GM15510 (cell line): ENCODE measurements around the gene ZC3H18.

Experiments
- POLR2A ChIP-seq: IDR thresholded peaks from 3 replicates; pipeline ENCODE4 v1.6.1; 2011; ENCODE audit warnings: borderline replicate concordance; ENCODE audit not compliant: insufficient read length; ENCODE audit errors: extremely low read depth

Gene ZC3H18

DNA sequence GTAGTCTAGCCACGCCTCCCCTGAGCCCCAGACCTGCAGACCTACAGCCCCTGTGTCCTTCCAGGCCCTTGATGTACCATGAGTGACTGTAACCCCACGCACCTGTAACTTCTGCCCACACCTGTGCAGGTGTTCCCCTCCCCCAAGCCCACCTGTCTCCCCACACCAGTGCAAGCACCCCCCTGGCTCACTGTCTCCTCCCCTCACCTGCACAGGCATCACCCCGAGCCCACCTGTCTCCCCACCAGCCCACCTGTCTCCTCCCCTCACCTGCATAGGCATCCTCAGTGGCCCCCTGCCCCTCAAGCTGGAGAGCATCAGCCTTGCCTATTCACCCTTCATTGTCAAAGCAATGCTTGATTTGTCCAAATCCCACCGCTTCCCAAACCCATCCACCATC lies 32.3 kb upstream of the ZC3H18 start:
- no peak for TF ChIP-seq POLR2A

DNA sequence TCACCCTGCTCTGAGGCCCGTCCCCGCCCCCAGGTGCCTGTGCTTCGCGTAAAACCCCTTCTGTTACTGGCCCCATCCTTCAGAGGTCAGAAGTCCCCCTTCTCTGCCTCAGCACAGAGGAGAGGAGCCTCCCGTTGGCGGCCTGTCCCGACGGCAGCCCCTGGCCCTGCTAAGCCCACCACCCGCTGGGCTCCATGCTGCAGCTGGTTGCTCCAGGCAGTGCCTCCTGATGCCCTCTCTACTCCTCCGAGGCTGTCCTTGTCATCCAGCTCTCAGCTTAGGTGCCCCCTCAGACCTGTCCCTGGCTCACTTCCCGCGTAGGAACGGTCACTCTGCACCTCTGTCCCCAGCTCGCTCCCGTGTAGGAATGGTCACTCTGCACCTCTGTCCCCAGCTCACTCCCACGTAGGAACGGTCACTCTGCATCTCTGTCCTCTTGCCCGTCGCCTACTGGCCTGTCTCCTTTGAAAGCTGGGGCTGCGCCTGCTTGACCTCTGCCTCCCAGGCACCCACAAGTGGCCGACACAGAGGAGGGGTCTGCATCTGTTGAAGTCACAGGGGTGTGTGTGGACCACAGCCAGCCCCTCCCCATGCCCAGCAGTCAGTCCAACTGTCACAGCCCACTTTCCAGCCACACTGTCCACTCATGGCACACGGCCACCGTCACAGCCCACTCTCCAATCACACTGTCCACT lies 31.7 kb upstream of the ZC3H18 start:
- no peak for TF ChIP-seq POLR2A

DNA sequence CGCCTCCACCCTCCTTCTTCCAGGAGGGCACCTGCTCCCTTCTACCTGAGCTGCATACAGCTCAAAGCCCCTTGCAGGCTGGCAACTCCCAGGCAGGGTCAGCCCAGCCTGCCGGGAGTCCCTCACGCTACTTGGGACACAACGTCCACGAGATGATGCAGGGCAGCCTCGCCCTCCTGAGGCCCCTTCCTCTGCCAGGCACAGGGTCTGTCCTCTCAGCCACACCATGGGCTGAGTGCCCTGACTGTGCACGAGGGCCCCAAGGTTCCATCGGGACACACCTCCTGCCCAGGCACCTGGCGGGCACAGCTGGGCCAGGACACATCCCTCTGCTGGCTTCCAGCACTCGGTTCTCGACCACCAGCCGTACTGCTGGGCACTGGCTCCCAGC lies 30.9 kb upstream of the ZC3H18 start:
- no peak for TF ChIP-seq POLR2A

DNA sequence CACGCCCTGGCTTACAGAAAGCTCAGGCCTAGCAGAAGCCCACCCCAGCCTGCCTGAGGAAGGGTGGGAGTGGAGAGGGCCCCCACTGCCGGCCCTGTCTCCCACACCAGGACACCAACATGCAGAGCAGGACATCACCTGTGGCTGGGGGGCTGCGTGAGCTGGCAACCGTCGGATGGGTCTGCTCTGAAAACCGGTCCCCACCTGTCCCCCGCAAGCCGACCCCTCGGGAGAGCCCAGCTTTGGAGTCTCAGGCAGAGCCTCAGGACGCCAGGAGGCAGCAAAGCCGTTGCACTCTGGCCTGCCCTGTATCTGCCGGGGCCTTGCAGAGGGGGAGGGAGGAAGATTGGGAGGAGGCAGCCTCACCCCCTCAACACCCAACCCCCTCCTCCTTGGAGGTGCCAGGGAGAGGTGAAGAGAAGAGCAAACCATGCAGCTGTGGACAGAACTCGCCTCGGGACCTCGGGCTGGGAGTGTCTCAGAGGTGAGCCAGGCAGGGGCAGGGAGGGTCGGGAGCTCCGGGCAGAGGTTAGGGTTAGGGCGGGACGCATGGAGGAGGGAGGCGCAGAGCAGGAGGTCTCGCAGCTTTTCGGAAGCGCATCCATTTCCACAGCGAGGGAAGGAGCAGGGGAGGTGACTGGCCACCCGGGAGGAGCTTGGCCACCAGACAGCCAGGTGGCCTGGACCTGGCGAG lies 30.4 kb upstream of the ZC3H18 start:
- no peak for TF ChIP-seq POLR2A

DNA sequence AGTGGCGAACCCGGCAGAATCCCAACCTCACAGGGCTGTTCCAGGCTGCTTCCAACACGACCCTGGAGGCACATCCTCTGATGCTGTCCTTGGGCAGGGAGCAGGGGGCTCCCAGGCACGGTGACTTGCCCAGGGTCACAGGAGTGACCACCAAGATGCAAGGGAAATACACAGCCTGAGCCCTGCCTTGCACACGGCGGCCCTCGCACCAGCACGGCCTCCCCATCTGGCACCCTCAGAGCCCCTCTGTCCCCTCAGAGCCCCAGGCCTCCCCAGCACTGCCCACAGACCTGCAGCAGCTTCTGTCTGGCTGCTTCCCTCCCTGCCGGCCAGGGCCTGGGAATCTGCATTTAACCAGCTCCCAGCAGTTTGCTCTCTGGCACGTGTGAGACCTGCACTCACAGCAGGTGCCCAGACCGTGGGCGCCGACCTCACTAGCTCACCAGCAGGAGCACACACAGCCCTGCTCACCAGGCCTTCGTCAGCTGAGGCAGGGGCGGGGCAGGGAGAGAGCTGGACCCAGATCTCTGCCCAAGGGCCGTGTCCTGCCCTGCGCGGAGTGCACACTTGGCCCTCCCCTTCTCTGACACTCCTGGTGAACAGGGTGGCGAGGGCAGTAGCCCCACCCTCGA lies 29.7 kb upstream of the ZC3H18 start:
- no peak for TF ChIP-seq POLR2A

DNA sequence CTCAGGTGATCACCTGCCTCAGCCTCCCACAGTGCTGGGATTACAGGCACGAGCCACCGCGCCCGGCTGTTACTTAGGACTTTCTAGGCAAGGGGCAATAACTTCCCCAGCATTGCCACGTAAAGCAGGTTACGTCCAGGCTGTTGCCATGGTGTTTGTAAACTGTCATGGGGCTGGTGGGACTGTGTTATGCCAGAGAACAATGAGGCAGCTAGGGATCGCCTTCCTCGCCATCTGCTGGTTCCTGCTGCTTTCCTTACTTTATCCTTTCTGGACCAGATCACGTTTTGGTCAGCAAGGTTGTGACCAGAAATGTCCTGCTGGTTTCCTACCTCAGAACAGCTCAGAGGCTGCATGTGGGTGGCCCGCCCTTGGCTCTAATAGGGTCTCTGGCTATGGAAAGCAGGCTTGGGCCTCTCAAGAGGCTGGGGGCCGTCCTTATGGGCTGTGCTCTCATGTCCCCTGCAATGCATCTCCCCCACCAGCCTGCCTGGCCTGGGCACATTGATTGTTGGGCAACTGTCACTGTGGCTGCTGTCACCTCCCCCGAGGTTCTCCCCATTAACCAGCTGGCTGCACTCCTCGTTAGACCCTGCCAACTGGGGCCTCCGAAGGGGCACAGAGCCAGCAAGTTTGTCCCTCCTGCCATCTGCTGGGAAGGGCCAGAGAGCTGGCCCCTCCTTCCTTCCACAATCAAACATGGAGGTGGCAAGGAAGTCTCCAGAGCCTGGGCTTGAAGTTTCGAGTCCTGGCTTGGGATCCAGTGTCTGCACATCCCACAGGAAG lies 28.2 kb upstream of the ZC3H18 start:
- no peak for TF ChIP-seq POLR2A

DNA sequence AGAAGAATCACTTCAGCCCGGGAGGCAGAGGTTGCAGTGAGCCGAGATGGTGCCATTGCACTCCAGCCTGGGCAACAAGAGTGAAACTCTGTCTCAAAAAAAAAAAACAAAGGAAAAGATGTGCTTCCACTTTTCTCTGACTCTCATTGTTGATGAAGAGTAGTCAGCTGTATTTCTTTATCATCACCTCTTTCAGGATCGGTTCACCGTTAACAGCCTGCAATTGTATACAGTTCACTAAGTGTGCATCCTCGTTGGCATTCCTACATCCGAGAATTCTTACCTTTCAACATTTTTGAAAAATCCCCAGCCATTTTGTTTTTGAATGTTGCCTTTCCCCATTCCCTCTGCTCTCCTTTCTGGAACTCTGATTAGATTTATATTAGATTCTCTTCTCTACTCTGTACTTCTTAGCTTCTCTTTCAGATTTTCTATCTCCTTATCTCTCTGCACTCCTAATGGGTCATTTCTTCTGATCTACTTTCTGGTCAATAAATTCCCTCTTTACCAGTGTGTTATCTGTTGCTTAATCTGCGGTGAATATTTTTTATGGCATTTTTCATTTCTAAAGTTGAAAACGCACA lies 26.9 kb upstream of the ZC3H18 start:
- no peak for TF ChIP-seq POLR2A

DNA sequence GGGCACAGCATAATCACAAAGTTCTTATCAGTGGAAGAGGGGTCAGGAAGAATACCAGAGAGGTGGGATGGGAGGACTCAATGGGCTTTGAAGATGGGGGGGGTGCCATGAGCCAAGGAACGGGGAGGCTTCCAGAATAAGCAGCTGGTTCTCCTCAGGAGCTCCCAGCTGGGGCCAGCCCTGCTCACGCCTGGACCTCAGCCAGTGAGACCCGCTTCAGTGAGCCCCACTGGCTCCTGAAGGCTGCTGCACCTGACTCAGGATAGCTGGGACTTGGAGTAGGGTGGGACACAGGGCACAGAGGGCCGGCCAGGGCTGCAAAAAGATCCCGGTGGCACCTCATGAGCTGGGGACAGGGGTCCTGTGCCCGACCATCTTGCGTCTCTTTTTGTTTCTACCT lies 24.4 kb upstream of the ZC3H18 start:
- no peak for TF ChIP-seq POLR2A

DNA sequence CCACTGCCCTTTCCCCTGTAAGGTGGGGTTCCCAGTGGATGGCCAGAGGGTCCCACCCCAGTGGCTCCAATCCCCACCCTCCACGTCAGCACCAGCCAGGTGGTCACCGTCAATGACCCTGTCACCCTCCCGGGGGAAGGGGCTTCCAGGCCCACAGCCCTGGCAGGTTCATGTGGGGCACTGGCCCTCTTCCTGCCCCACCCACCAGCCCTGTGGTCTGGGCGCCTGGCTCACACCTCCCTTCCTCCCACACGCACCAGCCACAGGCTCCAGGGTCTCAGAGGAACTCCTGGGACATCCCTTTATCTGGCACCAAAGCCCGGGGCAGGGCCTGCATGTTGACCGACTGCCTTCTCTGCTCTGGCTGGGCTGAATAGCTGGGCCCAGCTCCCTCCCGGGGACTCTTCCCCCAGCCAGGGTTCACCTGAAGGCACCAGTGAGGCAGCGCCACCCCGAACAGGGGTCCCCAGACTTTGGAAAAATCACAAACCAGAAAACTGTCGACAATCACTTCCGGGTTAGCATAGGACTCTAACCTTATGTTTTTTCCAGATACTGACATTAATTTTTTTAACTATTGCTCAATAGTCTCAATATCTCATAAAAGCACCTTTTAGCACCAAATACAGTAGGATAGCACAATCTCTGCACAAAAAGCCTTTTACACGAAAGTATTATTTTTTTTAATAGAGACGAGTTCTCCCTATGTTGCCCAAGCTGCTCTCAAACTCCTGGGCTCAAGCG lies 21.9 kb upstream of the ZC3H18 start:
- TF ChIP-seq POLR2A = no peak

DNA sequence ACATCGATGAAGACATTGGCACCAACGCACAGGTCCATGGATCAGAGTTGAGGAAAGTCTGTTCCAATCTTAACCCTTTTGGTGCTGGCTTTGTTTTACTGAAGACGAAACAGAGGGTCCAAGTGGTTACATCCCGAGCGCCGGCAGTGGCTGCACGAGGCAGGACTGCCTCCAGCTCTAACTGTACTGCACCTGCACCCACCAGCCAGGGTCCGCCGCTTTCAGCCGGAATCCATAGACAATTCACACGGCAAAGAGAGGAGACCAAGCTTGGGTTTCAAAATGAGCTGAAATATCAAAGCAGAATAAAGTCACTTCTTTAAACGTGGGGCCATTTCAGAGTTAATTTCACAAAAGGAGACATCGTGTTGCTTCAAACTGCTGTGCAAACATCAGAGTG lies 21.2 kb upstream of the ZC3H18 start:
- TF ChIP-seq POLR2A = no peak

DNA sequence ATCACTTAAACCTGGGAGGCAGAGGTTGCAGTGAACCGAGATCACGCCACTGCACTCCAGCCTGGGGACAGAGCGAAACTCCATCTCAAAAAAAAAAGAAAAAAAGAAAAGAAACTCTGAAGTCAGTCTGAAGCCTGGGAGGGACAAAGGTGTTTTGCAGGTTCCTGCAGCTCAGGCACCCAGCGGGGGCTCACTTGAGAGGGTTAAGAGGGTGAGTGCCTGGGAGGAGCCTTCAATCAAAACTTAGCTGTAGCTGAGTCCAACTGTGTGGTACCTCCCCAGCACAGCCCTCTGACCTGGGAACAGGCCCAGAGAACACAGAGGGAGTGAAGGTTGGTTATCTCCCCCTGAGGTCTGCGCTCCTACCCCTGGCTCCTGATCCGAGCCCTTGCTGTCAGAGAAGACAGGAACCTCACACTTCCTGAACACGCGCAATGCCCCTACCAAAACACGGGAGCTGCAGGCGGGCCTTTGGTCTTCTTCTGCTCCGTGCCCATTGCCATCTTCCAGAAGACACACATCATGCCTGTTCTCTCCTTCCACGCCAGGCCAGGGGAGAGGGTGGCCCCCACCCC lies 20.4 kb upstream of the ZC3H18 start:
- TF ChIP-seq POLR2A = no peak

DNA sequence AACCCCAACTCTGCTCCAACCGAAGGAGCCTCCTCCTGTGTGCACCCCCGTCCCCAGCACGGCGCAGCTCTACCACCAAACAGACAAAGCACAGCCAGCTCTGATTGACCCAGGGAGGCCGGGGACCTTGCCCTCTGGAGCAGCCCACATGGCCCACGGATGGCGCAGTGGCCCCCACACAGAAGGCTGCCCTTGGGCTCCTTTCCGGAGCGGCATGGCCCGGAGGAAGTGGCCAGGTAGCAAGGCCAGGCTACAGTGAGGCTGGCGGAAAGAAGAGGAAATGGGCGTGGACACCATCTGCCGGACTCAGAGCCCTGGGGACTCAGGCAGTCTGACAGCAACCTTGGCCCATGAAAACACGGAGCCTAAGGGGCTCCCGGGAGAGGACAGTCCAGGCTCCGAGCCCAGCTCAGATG lies 19.9 kb upstream of the ZC3H18 start:
- no peak for TF ChIP-seq POLR2A

DNA sequence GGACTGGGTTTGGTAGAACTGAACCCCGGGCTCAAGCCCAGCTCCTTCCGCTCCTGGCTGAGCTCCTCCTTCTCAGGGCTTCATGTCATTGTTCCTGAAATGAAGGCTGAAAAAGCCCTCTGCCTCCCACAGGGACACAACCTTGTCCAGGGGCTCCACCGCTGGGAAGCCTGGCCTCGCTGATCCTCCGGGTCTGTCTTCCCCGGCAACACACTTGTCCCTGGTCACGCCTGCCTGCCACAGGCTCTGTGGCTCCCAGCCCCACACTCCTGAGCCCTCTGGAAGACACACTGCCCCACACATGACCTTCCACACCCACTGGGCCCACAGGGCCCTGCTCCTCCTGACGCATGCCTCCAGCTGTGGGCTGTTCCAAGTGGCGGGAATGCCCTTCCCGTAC lies 18.0 kb upstream of the ZC3H18 start:
- TF ChIP-seq POLR2A = no peak

DNA sequence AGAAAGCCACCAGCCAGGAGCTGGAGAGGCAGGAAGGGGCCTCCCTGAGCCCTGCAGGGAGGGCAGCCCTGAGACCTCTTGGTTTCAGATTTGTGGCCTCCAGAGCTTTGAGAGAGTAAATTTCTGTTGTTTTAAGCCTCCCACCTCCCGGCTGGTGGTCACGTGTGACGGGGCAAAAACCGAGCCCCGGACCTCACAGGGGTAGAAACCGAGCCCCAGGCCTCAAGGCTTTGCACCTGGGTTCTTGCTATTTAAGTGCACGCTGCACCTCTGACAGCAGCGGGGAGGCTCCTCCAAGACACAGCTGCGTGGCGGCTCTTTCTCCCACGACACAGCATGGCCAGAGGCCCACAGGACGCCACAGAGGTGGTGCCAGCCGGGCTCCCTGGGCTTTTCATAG lies 17.4 kb upstream of the ZC3H18 start:
- TF ChIP-seq POLR2A = no peak

DNA sequence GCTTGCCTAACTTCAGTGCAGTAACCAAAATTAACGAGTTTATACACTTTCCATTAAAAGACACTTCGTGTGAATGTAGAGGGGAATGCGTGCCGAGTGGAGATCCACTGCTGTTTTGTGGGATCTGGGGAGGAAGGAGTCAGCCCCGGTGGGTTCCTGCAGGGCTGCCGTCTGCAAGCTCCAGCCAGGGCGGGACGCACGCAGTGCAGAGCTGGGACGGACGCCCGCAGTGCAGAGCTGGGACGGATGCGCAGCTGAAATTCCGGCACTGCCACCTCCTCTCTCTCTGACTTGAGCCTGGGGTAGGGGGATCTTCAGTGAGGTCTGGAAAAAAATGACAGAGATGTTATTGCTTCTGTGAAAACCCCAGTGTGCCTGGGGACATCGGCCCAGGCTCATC lies 16.5 kb upstream of the ZC3H18 start:
- TF ChIP-seq POLR2A = no peak

DNA sequence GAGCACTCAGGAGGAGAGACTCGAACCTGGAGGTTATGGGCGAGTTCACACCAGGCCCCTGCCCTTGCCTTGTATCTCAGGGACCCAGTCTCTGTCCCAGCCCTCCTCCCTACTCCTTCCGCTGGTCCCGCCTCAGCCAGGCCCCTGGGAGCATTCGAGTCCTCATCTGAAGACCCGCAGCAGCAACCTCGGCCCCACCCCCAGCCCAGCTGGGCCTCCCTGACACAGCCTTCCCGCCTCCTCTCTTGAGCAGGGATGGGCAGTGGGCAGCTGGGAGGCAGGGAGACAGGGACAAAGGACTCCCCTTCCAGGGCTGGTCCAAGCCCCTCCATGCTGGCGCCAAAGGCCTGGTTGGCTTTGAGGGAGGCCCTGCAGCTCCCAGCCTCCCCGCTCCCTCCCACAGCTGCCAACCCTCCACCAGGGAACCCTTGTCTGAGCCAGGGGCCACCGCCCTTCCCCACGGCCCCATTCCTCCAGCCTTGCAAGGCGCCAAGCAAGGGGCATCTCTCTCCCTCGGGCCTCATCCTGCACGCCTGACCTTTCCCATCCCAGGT lies 15.4 kb upstream of the ZC3H18 start:
- no peak for TF ChIP-seq POLR2A
